ENCODE data around the gene TBC1D22A.

DNA sequence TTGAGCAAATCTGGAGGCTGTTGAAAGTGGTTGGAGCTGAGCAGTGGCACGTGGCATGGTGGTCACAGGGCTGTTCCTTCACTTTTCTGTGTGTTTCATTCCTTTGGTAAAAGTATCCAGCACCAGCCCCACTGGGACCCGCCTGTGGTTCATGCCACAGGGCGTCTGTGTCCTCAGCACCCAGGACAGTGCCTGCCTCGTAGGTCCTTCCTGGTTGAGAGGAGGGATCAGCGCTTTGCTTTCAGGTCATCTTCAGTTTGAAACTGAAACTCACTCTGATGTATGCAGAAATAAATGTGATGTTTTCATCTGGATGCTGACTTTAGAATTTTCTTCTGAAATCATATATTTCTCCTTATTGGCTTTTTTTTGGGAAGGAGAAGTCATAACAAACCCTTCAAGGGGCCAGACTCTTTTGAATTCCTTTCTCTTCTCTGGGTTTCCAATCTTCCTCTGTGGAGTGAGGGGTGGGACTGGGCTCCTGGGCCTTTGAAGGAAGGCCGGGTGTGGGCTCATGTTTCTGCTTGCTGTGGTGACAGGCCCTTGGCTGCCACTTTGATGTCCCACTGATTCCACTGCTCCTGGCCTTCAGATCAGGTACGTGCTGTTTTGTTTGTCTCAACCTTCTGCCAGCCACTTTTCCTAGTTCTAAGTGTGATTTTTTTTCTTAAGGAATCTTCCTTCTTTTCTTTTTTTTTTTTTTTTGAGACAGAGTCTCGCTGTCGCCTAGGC, 26.2 kb downstream of the TBC1D22A start:
- TF ChIP-seq EZH2 (IDR thresholded peaks at IDR 0.05; ENCODE audit: low read length): no peak
- TF ChIP-seq, protein P1, sequence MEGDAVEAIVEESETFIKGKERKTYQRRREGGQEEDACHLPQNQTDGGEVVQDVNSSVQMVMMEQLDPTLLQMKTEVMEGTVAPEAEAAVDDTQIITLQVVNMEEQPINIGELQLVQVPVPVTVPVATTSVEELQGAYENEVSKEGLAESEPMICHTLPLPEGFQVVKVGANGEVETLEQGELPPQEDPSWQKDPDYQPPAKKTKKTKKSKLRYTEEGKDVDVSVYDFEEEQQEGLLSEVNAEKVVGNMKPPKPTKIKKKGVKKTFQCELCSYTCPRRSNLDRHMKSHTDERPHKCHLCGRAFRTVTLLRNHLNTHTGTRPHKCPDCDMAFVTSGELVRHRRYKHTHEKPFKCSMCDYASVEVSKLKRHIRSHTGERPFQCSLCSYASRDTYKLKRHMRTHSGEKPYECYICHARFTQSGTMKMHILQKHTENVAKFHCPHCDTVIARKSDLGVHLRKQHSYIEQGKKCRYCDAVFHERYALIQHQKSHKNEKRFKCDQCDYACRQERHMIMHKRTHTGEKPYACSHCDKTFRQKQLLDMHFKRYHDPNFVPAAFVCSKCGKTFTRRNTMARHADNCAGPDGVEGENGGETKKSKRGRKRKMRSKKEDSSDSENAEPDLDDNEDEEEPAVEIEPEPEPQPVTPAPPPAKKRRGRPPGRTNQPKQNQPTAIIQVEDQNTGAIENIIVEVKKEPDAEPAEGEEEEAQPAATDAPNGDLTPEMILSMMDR (optimal IDR thresholded peaks at IDR 0.05 in 1 of 3, IDR thresholded peaks at IDR 0.05 in 1 of 3, conservative IDR thresholded peaks at IDR 0.05 in 1 of 3; ENCODE audit: extremely low read depth in 1 of 3, insufficient read depth in 2 of 3, low read length in 3 of 3): no peak

All from keratinocyte (primary cell).